Endothelial cell of umbilical vein (primary cell): ENCODE results near the gene MCM5. TPM values are rescaled to one million over a fixed set of nuclear protein-coding genes. Genes with fewer than 3 reads are reported as not detected.

Experiments
- BruUV-seq: library from RNA; stranded (reverse); fragments of 400-500 nt; replicated peaks from 2 replicates; lab custom pipeline; 2021; lab: Mats Ljungman, UMichigan
- CTCF ChIA-PET: fragments of 300-600, 350-600 bp; sonication (Branson Sonifier 250); formaldehyde crosslinking; loops from one replicate; lab custom pipeline; 2021; ENCODE audit warnings: antibody characterized with exemption, inconsistent platforms; lab: Charles Lee
- POLR2A ChIA-PET: fragments of 300-600, 350-600 bp; sonication (Branson Sonifier 250); formaldehyde crosslinking; loops from one replicate; lab custom pipeline; 2021; ENCODE audit warnings: antibody characterized with exemption, inconsistent platforms; lab: Charles Lee
- DNase-seq: peaks from one replicate; pipeline ENCODE4 v3.0.0-alpha.2; 2011; ENCODE audit warnings: low read depth, low spot score
- FAIRE-seq: peaks from 2 replicates; lab custom pipeline; 2011; peaks lifted over from hg19 to GRCh38; lab: Jason Lieb, UNC
- H2AFZ ChIP-seq: 2 replicates; pipeline ENCODE4 v1.6.0; 2012; ENCODE audit warnings: low read depth, low read length, control low read depth, inconsistent platforms
- H3K27ac ChIP-seq: 2 replicates; pipeline ENCODE4 v1.5.1; 2011; ENCODE audit warnings: low read depth, mild to moderate bottlenecking, control low read depth, low read length, moderate library complexity; ENCODE audit not compliant: insufficient read depth
- H3K27me3 ChIP-seq, 2 experiments: 2 replicates each; pipeline versions ENCODE4 v1.6.0 to v1.6.1; 2011; ENCODE audit warnings: low read length in 2 of 2, mixed read lengths in 1 of 2; ENCODE audit not compliant: control insufficient read depth in 2 of 2, insufficient read depth in 2 of 2
- H3K36me3 ChIP-seq, 2 experiments: 2 replicates in 1 of 2; 3 replicates in 1 of 2; pipeline ENCODE4 v1.5.1; 2011; ENCODE audit warnings: low read length in 2 of 2, mild to moderate bottlenecking in 1 of 2, moderate library complexity in 1 of 2; ENCODE audit not compliant: control insufficient read depth in 2 of 2, insufficient read depth in 2 of 2; ENCODE audit errors: extremely low read depth in 1 of 2
- H3K4me1 ChIP-seq: 3 replicates; pipeline ENCODE4 v1.5.1; 2011; ENCODE audit warnings: mild to moderate bottlenecking, low read length; ENCODE audit not compliant: control insufficient read depth, insufficient read depth; ENCODE audit errors: extremely low read depth
- H3K4me2 ChIP-seq: 2 replicates; pipeline ENCODE4 v1.6.1; 2011; ENCODE audit warnings: low read length, control low read depth, mixed read lengths; ENCODE audit not compliant: insufficient read depth
- H3K4me3 ChIP-seq, 3 experiments: fragments of 200-600 bp in 1 of 3; sonication (generic), shearing (Covaris generic) in 1 of 3; replicated peaks in 1 of 3; 2 replicates each; pipeline ENCODE4 v1.5.1; 2011 to 2016; ENCODE audit warnings: control low read depth in 3 of 3, low read length in 3 of 3, mild to moderate bottlenecking in 2 of 3, inconsistent platforms in 1 of 3, low read depth in 1 of 3, moderate library complexity in 1 of 3; ENCODE audit not compliant: insufficient read depth in 1 of 3
- H3K79me2 ChIP-seq: 2 replicates; pipeline ENCODE4 v1.6.0; 2012; ENCODE audit warnings: low read length, inconsistent platforms; ENCODE audit not compliant: control insufficient read depth, insufficient read depth
- H3K9ac ChIP-seq: replicated peaks from 2 replicates; pipeline ENCODE3; 2011; ENCODE audit warnings: low read length, control low read depth; ENCODE audit not compliant: insufficient read depth; ENCODE audit errors: extremely low read depth
- H3K9me1 ChIP-seq: replicated peaks from 3 replicates; pipeline ENCODE4 v1.6.0; 2011; ENCODE audit warnings: mild to moderate bottlenecking, low read length; ENCODE audit not compliant: control insufficient read depth, insufficient read depth; ENCODE audit errors: extremely low read depth
- H3K9me3 ChIP-seq: replicated peaks from 2 replicates; pipeline ENCODE4 v1.5.1; 2012; ENCODE audit warnings: low read length, inconsistent platforms; ENCODE audit not compliant: control insufficient read depth, insufficient read depth
- H4K20me1 ChIP-seq: replicated peaks from 2 replicates; pipeline ENCODE3; 2011; ENCODE audit warnings: mild to moderate bottlenecking, low read length; ENCODE audit not compliant: control insufficient read depth, insufficient read depth; ENCODE audit errors: extremely low read depth
- CTCF ChIP-seq, 2 donors: IDR thresholded peaks; 1 replicate in 1 of 2; 2 replicates in 1 of 2; pipeline ENCODE4 v1.5.1; 2011; ENCODE audit warnings: low read length in 2 of 2, mild to moderate bottlenecking in 2 of 2, moderate library complexity in 2 of 2, control low read depth in 1 of 2, inconsistent platforms in 1 of 2, low read depth in 1 of 2; ENCODE audit not compliant: insufficient read depth in 1 of 2; ENCODE audit errors: extremely low read depth in 1 of 2
- FOS ChIP-seq: IDR thresholded peaks from 2 replicates; pipeline ENCODE4 v1.6.1; 2011; ENCODE audit warnings: mild to moderate bottlenecking, low read length, moderate library complexity, borderline replicate concordance; ENCODE audit not compliant: insufficient read depth
- GATA2 ChIP-seq: IDR thresholded peaks from 2 replicates; pipeline ENCODE4 v1.7.0; 2011; ENCODE audit warnings: low read depth, mild to moderate bottlenecking, moderate library complexity, mixed read lengths, low read length; ENCODE audit not compliant: insufficient read length, insufficient read depth
- JUN ChIP-seq: IDR thresholded peaks from 2 replicates; pipeline ENCODE4 v1.6.1; 2011; ENCODE audit warnings: borderline replicate concordance, low read depth; ENCODE audit not compliant: insufficient read length, insufficient read depth
- MYC ChIP-seq: IDR thresholded peaks from one replicate; pipeline ENCODE4 v1.6.1; 2011; ENCODE audit warnings: mild to moderate bottlenecking, low read depth, low read length
- POLR2A ChIP-seq: IDR thresholded peaks from 2 replicates; pipeline ENCODE4 v1.6.1; 2012; ENCODE audit warnings: low read depth, mild to moderate bottlenecking, control low read depth, low read length
- POLR2AphosphoS5 ChIP-seq: IDR thresholded peaks from 2 replicates; pipeline ENCODE4 v1.6.1; 2012; ENCODE audit warnings: low read depth, mild to moderate bottlenecking, control low read depth, low read length, moderate library complexity; ENCODE audit not compliant: insufficient read depth
- dilution Hi-C: fragments of 300-500 bp; cut with MboI; formaldehyde crosslinking; loops from one replicate; pipeline ENCODE4 v1.15.0; 2019; ENCODE audit warnings: low sequenced_read_pairs; ENCODE audit not compliant: extremely low pct_ligation_motif_present
- intact Hi-C: fragments of 100-400 bp; cut with micrococcal nuclease; formaldehyde crosslinking; loops from one replicate; pipeline ENCODE4 v1.10.0; 2022
- polyA plus RNA-seq, 4 experiments: library from polyadenylated mRNA; depleted of rRNA in 3 of 4; stranded (reverse) in 3 of 4; unstranded in 1 of 4; fragments of >200 nt; gene quantifications; 2 replicates each; pipeline versions ENCODE4 v1.2.1 to v1.2.3, GENCODE V29; 2011 to 2012; ENCODE audit warnings: missing spikeins in 1 of 4
- total RNA-seq: library from RNA; stranded (reverse); gene quantifications from 2 replicates; pipeline ENCODE4 v1.2.3, GENCODE V29; 2021
- TF ChIP-seq, protein P1 (sequence below): IDR thresholded peaks from 2 replicates; pipeline ENCODE4 v1.6.1; 2011; ENCODE audit not compliant: insufficient read depth, insufficient read length

Gene MCM5
- total and polyA plus RNA-seq, 2 donors (not counting 3 experiments of a cell fraction or from before 2014, with no cell fraction given) = 67.8 to 111 TPM

- Histone ChIP-seq H3K9me3 (no peaks in the 10 kb centered on the region), H3K4me2 (no peak overlapping the region), H3K27me3 (no peaks in the 10 kb centered on the region), H3K4me1 (peaks cover 6% of the 10 kb centered on the region), H3K36me3 (no peaks in the 10 kb centered on the region), H2AFZ (peak overlapping the region; percentile 30), H3K27ac (peak overlapping the region; percentile 67), H3K4me3 (no peak overlapping the region), H3K9me1 (no peaks in the 10 kb centered on the region), H3K9ac (peak overlapping the region; percentile 51), H3K79me2 (no peaks in the 10 kb centered on the region), H4K20me1 (no peaks in the 10 kb centered on the region)
- dilution Hi-C loops (no loop called here), intact Hi-C loops (no loop called here)
- ChIA-PET POLR2A (no interaction called here), CTCF (interaction anchor here (0.8 to 2.7 kb wide), 3 partner anchors 10 to 21 kb away, joined by 3 to 10 read pairs (median 8); no protein-coding TSS in a partner anchor)
- no peak for DNase-seq
- no peak for FAIRE-seq
- TSS peak; percentile 52 for BruUV-seq
- TF ChIP-seq JUN (no peak), GATA2 (no peak), FOS (no peak), POLR2A (no peak), MYC (no peak), POLR2AphosphoS5 (no peak), CTCF (IDR thresholded peaks at IDR 0.05; ENCODE audit: extremely low read depth in 1 of 2, insufficient read depth in 1 of 2, low read depth in 1 of 2, low read length in 2 of 2) (no peak)
- TF ChIP-seq, protein P1, sequence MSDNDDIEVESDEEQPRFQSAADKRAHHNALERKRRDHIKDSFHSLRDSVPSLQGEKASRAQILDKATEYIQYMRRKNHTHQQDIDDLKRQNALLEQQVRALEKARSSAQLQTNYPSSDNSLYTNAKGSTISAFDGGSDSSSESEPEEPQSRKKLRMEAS = no peak
These were observed 36.3 kb upstream of the MCM5 start for GRCh38 chr22:35363566-35364086.
